Activated CD4-positive, CD25-positive, alpha-beta regulatory T cell (primary cell): ENCODE measurements around the gene HPDL.
"Not testable (repeated sequence)": the region's sequence is repeated elsewhere in the genome, so short reads cannot be mapped to it uniquely, and the experiment has no call there.

Experiments used
- DNase-seq, 4 experiments: peaks; one replicate each; lab custom pipeline; 2025; lab: John Stamatoyannopoulos, UW

The HPDL gene

DNA sequence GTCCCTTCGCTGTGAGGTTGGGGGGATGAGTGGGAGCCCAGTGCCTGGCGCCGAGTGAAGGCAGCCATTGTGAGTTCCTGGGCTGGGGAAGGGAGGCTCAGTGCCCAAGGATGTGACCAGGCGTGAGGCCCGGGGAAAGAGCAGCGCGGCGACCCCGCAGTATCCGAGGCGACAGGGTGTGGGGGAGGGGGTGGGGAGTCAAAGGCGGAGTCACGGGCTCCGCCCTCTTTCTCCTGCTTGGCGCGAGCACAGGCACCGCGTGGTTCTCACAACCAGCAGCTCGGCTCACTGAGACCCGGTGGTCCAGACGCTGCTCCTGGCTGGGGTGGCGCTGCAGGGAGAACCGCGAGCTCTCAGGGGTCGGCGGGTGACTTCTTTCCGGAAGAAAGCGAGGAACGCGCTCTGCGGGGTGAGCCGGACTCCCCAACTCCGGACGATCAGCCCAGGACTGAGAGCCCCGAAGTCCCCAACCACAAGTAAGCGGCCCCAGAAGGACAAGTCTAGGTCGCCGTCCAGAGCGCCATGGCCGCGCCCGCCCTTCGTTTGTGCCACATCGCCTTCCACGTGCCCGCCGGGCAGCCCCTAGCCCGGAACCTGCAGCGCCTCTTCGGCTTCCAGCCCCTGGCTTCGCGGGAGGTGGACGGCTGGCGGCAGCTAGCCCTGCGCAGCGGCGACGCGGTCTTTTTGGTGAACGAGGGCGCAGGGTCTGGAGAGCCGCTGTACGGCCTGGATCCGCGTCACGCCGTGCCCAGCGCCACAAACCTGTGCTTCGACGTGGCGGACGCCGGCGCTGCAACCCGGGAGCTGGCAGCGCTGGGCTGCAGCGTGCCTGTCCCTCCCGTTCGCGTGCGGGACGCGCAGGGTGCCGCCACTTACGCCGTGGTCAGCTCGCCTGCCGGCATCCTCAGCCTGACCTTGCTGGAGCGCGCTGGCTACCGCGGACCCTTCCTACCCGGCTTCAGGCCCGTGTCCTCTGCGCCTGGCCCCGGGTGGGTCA, at the start of gene HPDL:
TSS of gene HPDL (plus strand) at position 269 of the 997 bp plus-strand sequence. CDS start at position 523, 254 bp downstream.
- DNase-seq, result peak in 3 of 4 experiments; percentile 22 to 55 (median 37)

DNA sequence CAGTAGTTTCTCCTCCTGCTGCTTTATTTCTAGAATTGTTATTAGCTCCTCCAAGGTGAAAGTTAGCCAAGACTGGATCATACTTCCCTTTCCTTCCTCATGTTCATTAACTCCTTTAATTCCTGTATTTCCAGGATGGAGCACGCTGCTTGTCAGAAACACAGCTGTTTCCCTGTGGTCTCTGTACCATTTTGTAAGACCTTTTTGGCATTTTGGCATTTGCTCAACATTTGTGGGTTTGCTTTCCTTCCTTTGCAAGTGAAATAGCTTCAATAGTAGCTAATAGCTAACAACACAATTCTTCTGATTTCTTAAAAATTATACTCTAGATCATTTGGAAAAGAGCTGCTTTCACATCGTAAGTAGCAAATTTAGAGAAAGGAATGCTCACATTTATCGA, 44.3 kb upstream of the HPDL start:
- no peak for DNase-seq

DNA sequence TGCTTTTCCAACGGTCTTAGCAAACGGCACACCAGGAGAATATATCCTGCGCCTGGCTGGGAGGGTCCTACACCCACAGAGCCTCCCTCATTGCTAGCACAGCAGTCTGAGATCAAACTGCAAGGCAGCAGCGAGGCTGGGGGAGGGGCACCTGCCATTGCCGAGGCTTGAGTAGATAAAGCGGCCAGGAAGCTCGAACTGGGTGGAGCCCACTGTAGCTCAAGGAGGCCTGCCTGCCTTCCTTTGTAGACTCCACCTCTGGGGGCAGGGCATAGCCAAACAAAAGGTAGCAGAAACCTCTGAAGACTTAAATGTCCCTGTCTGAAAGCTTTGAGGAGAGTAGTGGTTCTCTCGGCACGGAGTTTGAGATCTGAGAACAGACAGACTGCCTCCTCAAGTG, 41.8 kb upstream of the HPDL start:
- not testable (repeated sequence) for DNase-seq

DNA sequence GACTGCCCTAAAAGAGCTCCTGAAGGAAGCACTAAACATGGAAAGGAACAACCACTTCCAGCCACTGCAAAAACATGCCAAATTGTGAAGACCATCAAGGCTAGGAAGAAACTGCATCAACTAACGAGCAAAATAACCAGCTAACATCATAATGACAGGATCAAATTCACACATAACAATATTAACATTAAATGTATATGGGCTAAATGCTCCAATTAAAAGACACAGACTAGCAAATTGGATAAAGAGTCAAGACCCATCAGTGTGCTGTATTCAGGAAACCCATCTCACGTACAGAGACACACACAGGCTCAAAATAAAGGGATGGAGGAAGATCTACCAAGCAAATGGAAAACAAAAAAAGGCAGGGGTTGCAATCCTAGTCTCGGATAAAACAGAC, 40.2 kb upstream of the HPDL start:
- DNase-seq, result not testable (repeated sequence)

DNA sequence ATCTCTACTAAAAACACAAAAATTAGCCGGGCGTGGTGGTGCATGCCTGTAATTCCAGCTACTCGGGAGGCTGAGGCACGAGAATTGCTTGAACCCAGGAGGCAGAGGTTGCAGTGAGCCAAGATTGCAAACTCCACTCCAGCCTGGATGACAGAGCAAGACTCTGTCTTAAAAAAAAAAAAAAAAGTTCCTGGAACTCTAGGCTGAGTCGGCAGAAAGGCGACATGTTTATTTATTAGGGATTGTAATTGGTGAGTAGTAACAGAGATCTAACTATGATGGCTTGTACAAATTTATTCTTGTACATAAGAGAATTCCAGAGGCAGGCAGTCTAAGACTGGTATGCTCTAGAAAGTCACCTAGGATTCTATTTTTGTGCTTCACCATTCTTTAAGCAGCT, 35.7 kb upstream of the HPDL start:
- not testable (repeated sequence) for DNase-seq

DNA sequence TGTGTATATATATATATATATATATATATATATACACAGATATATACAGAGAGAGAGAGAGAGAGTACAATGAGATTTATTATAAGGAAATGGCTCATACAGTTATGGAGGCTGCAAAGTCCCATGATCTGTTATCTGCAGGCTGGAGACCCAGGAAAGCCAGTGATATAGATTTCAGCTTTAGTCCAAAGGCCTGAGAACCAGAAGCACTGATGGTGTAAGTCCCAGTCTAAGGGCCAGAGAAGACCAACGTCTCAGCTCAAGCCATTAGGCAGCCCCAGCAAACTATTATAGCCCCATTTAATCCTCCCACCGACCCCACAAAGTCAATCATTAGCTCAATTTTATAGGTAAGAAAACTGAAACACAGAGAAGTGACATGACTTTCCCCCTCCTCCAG, 35.0 kb upstream of the HPDL start:
- no peak for DNase-seq

DNA sequence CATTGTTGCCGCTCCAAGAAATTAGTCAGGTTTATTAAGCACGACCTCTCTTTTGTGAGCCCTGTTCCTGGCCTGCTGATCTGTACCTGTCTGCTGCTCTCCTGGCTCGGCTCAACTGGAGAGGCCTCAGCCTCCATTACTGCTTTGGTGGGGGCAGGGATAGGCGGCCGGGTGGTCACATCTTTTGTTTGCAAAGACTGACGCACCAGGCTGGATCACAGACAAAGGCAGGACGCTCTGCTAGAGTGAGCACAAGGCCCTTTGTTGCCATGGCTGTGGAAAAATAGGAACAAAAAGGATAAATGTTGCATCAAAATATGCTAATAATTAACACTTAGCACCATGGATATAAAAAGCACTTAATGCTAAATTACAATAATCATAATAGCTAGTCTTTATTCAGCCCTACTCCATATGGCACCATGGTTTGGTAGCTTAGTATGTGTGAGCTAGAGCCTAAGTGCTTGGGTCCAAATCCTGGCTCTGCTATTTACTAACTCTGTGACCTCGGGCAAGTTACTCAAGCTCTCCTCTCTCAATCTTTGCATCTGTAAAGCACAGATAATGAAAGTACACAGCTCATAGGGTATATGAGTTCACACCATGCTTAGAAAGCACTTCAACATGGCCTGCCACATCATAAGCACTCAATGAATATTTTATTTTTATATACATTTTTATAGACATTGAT, 28.9 kb upstream of the HPDL start:
- DNase-seq, result no peak

DNA sequence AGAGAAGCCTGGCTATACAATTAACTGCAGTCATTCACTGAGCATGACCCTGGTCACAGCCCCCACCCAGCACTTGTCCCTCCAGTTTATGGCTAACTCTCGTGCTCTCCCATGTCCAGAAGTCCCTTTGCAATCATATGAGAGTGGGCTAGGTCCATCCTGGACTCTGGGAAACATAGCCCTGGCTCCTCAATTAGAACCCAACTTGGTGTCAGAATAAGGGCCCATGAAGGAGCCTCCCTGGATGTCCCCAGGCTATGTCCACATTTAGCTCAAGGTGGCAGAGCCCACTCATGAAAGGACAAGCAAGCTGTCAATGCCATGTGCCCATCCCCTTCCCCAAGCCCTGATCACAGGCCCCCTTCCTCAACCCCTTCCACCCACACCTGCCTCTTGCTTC, 27.4 kb upstream of the HPDL start:
- DNase-seq, result no peak

DNA sequence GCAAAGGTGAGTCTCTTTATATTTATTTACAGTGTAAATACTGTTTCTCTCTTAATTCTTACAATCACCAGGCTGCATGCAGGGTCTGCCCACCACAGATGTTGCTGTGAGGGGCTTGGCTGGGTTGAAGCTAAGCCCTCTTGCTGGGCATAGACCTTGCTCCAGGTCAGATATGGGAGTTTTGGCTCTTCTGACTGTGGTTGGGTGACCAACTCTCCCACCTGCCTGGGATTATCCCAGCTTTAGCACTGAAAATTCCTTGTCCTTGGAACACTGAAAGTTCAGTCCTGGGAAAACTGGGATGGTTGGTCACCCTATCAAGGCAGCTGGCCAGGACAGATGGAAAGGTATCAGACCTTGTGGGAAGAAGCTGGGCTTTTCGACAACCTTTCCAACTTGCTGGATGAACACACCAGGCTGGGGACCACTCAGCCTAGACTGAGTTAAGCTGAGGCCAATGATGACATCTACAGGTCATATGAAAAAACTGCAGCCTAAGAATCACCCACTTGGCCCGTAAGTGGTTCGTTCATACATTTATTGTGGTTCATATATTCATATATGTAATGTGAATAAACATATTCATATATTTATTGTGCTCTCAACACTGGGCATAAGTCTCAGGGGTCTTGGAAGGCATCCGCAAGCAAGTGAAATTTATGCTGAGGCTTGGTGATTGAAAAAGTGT, 26.6 kb upstream of the HPDL start:
- DNase-seq, result no peak

DNA sequence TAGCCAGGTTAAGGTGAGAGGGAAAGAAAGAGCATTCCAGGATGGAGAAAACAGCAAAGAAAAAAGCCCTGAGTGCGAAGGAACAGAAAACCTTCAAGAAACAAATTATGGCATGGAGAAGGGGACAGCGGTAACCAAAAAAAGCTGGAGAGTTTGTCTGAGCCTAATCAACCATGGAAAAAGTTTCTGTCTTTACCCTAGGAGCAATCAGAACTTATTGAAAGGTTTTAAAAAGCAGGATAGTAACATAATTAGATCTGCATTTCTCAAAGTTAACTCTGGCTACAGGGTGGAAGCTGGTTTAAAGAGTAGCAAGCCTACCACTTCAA, 26.1 kb upstream of the HPDL start:
- no peak for DNase-seq

DNA sequence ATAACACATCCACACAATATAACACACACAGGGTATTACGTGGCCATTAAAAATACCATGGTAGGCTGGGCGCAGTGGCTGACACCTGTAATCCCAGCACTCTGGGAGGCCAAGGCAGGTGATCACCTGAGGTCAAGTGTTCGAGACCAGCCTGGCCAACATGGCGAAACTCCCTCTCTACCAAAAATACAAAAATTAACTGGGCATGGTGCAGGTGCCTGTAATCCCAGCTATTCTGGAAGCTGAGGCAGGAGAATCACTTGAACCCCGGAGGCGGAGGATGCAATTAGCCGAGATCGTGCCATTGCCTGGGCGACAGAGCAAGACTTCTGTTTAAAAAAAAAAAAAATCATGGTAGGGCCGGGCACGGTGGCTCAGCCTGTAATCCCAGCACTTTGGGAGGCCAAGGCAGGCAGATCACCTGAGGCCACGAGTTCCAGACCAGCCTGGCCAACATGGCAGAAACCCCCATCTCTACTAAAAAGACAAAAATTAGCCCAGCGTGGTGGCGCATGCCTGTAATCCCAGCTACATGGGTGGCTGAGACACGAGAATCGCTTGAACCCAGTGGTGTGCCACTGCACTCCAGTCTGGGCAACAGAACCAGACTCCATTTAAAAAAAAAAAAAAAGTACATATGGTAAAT, 24.1 kb upstream of the HPDL start:
- no peak for DNase-seq

DNA sequence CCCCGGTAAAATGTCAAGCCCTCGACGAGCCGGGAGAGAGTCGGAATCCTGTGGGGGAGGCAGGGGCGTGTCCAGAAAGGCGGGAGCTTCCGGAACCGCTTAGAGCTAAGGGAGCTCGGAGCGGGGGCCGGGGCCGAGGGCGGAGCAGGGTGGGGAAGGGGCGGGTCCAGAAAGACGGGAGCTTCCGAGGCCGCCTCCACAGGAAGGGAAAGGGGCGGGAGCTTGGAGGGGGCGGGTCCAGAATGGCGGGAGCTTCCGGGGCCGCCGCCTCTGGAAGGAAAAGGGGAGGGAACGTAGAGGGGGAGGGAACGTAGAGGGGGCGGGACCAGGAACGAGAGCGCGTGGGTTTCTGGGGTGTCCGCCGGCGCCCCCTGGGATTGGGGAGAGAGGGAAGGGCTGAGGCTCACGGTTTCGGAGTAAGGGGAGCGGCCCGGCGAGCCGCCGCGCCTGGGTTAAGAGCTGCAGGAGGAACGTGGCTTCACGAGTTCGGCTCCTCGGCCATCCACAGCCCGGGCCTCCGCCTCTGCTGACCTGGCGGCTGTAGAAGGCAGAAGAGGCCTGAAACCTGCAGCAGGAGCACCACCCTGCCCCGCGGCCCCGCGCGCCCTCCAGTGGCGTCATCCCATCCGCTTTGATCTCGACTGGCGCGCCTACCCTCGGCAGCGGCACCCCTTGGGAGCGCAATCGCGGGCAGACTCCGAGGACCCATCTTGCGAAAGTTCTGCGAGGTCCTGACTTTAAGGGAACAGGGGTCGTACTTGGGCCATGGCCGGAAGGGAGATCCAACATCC, 23.0 kb upstream of the HPDL start:
- DNase-seq, result peak; percentile 96

DNA sequence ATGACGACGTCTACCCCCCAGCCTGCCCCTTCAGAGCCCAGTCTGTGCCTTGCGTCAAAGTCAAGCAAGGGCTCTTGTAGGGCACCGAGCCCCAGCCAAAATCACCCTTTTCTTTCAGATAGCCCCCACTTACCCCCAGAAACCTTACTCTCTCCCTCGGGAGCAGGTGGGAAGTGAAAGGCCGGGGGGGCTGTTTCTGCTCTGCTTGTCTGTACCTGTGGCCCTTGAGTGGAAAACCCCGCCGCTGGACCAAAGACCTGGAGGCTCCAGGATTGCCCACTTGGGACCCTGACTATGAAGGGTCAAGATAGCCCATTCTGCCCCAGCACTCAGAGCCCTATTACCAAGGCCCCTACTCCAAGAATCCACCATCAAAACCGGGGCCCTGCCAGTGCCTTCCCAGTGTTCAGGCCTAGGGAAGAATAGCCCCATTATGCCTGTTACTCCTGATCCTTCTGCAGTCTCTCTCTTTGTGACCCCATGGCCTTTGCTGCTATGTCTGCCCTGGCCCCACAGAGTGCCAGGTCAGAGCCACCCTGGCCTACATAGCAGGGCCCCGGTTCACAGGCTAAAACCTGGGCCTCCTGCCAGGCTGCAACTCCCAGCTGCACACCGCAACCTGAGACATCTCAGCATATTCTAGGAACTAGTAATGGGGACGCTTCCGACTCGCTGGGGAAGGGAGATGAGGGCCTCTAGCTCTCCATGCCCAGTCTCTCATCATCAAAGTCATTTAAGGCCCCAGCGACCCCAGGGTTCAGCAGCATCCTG, 22.2 kb upstream of the HPDL start:
- no peak for DNase-seq

DNA sequence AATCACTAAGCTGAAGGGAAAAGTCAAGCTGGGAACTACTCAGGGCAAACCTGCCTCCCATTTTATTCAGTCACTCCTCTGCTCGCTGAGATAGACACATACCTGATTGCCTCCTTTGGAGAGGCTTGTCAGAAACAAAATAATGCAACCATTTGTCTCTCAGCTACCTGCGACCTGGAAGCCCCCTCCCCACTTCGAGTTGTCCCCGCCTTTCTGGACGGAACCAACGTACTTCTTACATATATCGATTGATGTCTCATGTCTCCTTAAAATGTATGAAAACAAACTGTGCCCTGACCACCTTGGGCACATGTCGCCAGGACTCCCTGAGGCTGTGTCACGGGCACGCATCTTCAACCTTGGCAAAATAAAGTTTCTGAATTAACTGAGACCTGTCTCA, 21.5 kb upstream of the HPDL start:
- DNase-seq, result no peak

DNA sequence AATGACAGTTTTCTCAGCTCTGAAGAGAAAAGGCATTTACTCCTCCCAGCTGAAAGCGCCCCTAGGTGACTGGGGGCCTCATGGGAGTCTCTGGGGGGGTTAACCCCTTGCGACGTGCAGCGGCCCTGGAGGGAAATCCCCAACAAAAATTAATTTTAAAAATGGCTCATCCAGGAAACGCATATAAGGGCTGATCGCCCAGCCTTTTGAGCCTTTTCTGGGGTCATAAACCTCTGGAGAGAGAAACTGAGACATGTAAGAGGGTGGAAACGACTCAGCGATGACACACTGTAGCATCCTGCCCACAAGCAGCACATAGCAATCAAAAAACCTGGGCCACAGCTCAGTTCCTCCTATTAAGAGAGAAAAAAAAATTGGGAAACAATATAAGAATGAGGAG, 20.4 kb upstream of the HPDL start:
- no peak for DNase-seq

DNA sequence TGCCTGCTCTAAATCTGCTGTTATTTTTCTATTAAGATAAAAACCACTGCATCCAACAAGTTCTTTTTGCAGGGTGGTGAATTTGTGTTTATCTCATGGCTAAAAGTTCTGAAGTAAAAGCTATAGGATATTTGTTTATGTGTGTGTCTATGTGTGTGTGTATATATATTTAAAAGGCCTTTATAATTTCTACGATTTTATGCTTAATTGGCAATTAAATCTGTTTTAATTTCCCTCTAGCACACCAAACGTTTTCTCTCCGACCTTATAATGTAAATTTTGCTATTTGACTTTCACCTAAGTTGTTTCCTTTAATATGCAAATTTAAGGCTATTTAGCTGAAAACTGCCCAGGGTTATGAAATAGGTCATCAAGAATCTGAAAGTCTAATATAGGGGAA, 19.8 kb upstream of the HPDL start:
- no peak for DNase-seq

DNA sequence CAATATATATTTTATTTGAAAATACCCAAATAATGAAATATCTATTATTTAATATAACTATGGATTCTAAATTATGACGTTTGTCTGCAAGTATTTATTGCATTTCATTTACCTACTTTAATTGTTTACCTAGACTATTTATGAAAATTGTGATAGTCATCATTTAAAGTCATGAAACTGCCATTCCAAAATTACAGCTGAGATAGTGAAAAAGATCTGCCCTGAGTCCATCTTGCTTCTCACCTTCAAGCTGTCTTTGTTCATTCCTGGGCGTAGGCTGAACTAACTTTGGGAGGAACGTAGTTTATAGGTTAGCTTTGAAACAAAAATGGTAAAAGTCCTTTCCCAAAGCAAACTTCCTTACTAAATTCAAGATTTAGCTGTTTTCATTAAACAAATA, 12.4 kb upstream of the HPDL start:
- DNase-seq, result no peak

DNA sequence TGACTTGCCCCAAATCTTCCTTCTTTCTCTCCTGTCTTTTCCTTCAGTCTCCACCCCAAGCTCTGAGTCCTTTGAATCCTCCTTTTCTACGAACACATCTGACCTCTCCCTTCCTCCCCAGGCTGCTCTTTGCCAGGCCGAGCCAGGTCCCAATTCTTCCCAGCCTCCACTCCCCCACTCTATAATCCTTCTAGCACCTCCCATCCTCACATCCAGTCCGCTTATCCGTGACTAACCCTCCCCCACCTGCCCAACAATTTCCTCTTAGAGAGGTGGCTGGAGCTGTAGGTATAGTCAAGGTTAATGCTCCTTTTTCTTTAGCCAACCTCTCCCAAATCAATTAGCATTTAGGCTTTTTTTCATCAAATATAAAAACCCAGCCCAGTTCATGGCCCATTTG, 9.5 kb upstream of the HPDL start:
- no peak for DNase-seq

DNA sequence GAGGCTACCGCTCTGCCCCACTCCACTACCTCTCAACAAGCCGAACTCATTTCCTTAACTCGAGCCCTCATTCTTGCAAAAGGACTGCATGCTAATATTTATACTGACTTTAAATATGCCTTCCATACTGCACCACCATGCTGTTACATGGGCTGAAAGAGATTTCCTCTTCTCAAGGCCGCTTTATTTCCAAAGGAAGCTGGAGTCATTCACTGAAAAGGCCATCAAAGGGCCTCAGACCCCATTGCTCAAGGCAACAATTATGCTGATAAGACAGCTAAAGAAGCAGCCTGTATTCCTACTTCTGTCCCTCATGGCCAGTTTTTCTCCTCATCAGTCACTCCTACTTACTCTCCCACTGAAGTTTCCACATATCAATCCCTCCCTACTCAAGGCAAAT, 6.9 kb upstream of the HPDL start:
- no peak for DNase-seq

DNA sequence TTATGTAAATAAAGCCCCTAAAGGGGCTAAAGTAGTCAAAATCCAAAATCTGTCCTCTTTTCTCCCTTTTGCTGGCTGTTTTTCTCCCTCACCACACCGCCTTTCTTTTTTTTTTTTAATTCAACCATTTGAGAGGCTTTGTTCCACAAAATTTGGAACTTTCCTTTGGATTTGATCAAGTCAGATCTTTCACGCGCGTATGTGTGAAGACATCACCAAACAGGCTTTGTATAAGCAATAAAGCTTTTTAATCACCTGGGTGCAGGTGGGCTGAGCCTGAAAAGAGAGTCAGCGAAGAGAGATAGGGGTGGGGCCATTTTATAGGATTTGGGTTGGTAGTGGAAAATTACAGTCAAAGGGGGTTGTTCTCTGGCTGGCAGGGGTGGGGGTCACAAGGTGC, 5.3 kb upstream of the HPDL start:
- DNase-seq, result no peak
